GM12878 (cell line): ENCODE data around the gene GIT1. TPM values are rescaled to one million over a fixed set of nuclear protein-coding genes. Genes with fewer than 3 reads are reported as not detected.

Experiments used
- ATAC-seq: fragments of 200-7000 bp; cut with Tn5 transposase; 3 replicates; pipeline ENCODE4 v1.9.1; 2020; ENCODE audit warnings: mild to moderate bottlenecking, moderate library complexity
- BruUV-seq: library from RNA; stranded (reverse); fragments of 400-500 nt; replicated peaks from 2 replicates; lab custom pipeline; 2021; lab: Mats Ljungman, UMichigan
- CTCF ChIA-PET: fragments of 300-600 bp; sonication (Branson Sonifier 250); formaldehyde crosslinking; extraction: SDS; loops from one replicate; lab custom pipeline; 2021; ENCODE audit warnings: inconsistent platforms; lab: Yijun Ruan, JAX
- POLR2A ChIA-PET: fragments of 350-600 bp; formaldehyde crosslinking; extraction: SDS; loops from one replicate; lab custom pipeline; 2021; ENCODE audit warnings: inconsistent platforms; lab: Charles Lee
- RAD21 ChIA-PET: fragments of 300-600 bp; sonication (Branson Sonifier 250); formaldehyde crosslinking; loops from one replicate; lab custom pipeline; 2023; ENCODE audit warnings: antibody characterized with exemption; ENCODE audit not compliant: unreplicated experiment; lab: Charles Lee
- SMC1A ChIA-PET: fragments of 300-600 bp; sonication (Branson Sonifier 250); formaldehyde crosslinking; loops from one replicate; lab custom pipeline; 2023; ENCODE audit not compliant: unreplicated experiment, uncharacterized antibody; lab: Charles Lee
- DNase-seq: peaks from one replicate; pipeline ENCODE4 v3.0.0-alpha.2; 2011; ENCODE audit warnings: low read depth, low spot score
- FAIRE-seq: peaks from 3 replicates; lab custom pipeline; 2011; peaks lifted over from hg19 to GRCh38; lab: Jason Lieb, UNC
- H2AFZ ChIP-seq: 2 replicates; pipeline ENCODE4 v1.6.0; 2011; ENCODE audit warnings: low read depth, low read length, control low read depth; ENCODE audit not compliant: control insufficient read depth
- H3K27ac ChIP-seq: 2 replicates; pipeline ENCODE4 v1.5.1; 2011; ENCODE audit warnings: control low read depth; ENCODE audit not compliant: control insufficient read depth, insufficient read depth
- H3K27me3 ChIP-seq, 2 experiments: replicated peaks in 1 of 2; 2 replicates each; pipeline versions ENCODE4 v1.6.0 to v1.6.1; 2011; ENCODE audit warnings: low read length in 1 of 2; ENCODE audit not compliant: control insufficient read depth in 2 of 2, insufficient read depth in 2 of 2
- H3K36me3 ChIP-seq, 2 experiments: 2 replicates each; pipeline ENCODE4 v1.5.1; 2011; ENCODE audit warnings: low read length in 1 of 2; ENCODE audit not compliant: control insufficient read depth in 2 of 2, insufficient read depth in 2 of 2
- H3K4me1 ChIP-seq: 2 replicates; pipeline ENCODE4 v1.6.1; 2011; ENCODE audit warnings: mild to moderate bottlenecking, low read length, moderate library complexity, mixed read lengths; ENCODE audit not compliant: control insufficient read depth, insufficient read depth
- H3K4me2 ChIP-seq: 2 replicates; pipeline ENCODE4 v1.6.0; 2011; ENCODE audit warnings: control low read depth; ENCODE audit not compliant: control insufficient read depth, insufficient read depth
- H3K4me3 ChIP-seq: fragments of 200-600 bp; sonication (generic); 2 replicates; pipeline ENCODE4 v1.5.1; 2016
- H3K79me2 ChIP-seq: 2 replicates; pipeline ENCODE4 v1.6.0; 2011; ENCODE audit warnings: low read length; ENCODE audit not compliant: control insufficient read depth, insufficient read depth
- H3K9ac ChIP-seq: 2 replicates; pipeline ENCODE4 v1.8.0; 2011; ENCODE audit warnings: low read length, control low read depth, mixed read lengths; ENCODE audit not compliant: control insufficient read depth, insufficient read depth
- H3K9me3 ChIP-seq: replicated peaks from 3 replicates; pipeline ENCODE4 v1.5.1; 2011; ENCODE audit warnings: mild to moderate bottlenecking, low read length; ENCODE audit not compliant: control insufficient read depth, insufficient read depth
- H4K20me1 ChIP-seq: 2 replicates; pipeline ENCODE4 v1.6.0; 2011; ENCODE audit not compliant: control insufficient read depth, insufficient read depth
- BHLHE40 ChIP-seq, 2 experiments: fragments of 450-650 bp in 1 of 2; IDR thresholded peaks; 2 replicates each; pipeline ENCODE4 v1.6.1; 2011 to 2017; ENCODE audit warnings: low read depth in 2 of 2, borderline replicate concordance in 1 of 2, improper control_type of control experiment in 1 of 2, low read length in 1 of 2, mild to moderate bottlenecking in 1 of 2
- CBFB ChIP-seq: IDR thresholded peaks from 2 replicates; pipeline ENCODE4 v1.6.1; 2016; ENCODE audit warnings: antibody characterized with exemption, low read depth
- CHD2 ChIP-seq: IDR thresholded peaks from 2 replicates; pipeline ENCODE4 v1.6.1; 2011; ENCODE audit warnings: low read depth, low read length, improper control_type of control experiment, borderline replicate concordance
- CREB1 ChIP-seq: IDR thresholded peaks from 2 replicates; pipeline ENCODE4 v1.6.1; 2012; ENCODE audit warnings: low read depth, mild to moderate bottlenecking, inconsistent platforms
- E4F1 ChIP-seq: fragments of 450-650 bp; IDR thresholded peaks from 2 replicates; pipeline ENCODE4 v1.6.1; 2018; ENCODE audit warnings: borderline replicate concordance, mild to moderate bottlenecking; ENCODE audit not compliant: partially characterized antibody
- EGR1 ChIP-seq, 2 experiments: IDR thresholded peaks; 1 replicate in 1 of 2; 2 replicates in 1 of 2; pipeline ENCODE4 v1.6.1; 2011 to 2012; ENCODE audit warnings: low read depth in 2 of 2, low read length in 2 of 2, borderline replicate concordance in 1 of 2, mild to moderate bottlenecking in 1 of 2, moderate library complexity in 1 of 2
- ELK1 ChIP-seq: IDR thresholded peaks from 2 replicates; pipeline ENCODE4 v1.6.1; 2012; ENCODE audit warnings: low read depth, low read length, improper control_type of control experiment
- GABPA ChIP-seq: IDR thresholded peaks from 2 replicates; pipeline ENCODE4 v1.6.1; 2014; ENCODE audit warnings: antibody characterized with exemption, low read depth, mild to moderate bottlenecking, inconsistent platforms
- HCFC1 ChIP-seq: fragments of 150-350 bp; IDR thresholded peaks from 2 replicates; pipeline ENCODE4 v1.6.1; 2014; ENCODE audit warnings: low read length
- HDGF ChIP-seq: fragments of 450-650 bp; IDR thresholded peaks from 2 replicates; pipeline ENCODE4 v1.6.1; 2016; ENCODE audit warnings: antibody characterized with exemption
- IKZF1 ChIP-seq: fragments of 450-650 bp; conservative IDR thresholded peaks from 2 replicates; pipeline ENCODE4 v1.6.1; 2017; ENCODE audit warnings: antibody characterized with exemption, mild to moderate bottlenecking
- KDM1A ChIP-seq: fragments of 200-600 bp; sonication (generic); IDR thresholded peaks from 2 replicates; pipeline ENCODE4 v1.6.1; 2016; ENCODE audit warnings: borderline replicate concordance
- POLR2A ChIP-seq: IDR thresholded peaks from 2 replicates; pipeline ENCODE4 v1.6.1; 2011; ENCODE audit warnings: low read depth, mild to moderate bottlenecking, low read length
- POLR2AphosphoS5 ChIP-seq: IDR thresholded peaks from 2 replicates; pipeline ENCODE4 v1.6.1; 2011; ENCODE audit warnings: mild to moderate bottlenecking, low read length, inconsistent platforms
- SP1 ChIP-seq: IDR thresholded peaks from one replicate; pipeline ENCODE4 v1.6.1; 2011; ENCODE audit warnings: low read depth, low read length
- TARDBP ChIP-seq: IDR thresholded peaks from 2 replicates; pipeline ENCODE4 v1.6.1; 2016; ENCODE audit warnings: borderline replicate concordance
- TBL1XR1 ChIP-seq: IDR thresholded peaks from 2 replicates; pipeline ENCODE4 v1.6.1; 2012; ENCODE audit warnings: low read depth, low read length, improper control_type of control experiment
- USF1 ChIP-seq: IDR thresholded peaks from 2 replicates; pipeline ENCODE4 v1.6.1; 2011; ENCODE audit warnings: borderline replicate concordance, low read depth, mild to moderate bottlenecking, moderate library complexity, mixed read lengths, low read length; ENCODE audit not compliant: insufficient read depth; ENCODE audit errors: extremely low read length
- ZNF274 ChIP-seq: IDR thresholded peaks from one replicate; pipeline ENCODE4 v1.8.0; 2011; ENCODE audit not compliant: insufficient read length, insufficient read depth
- ZNF384 ChIP-seq: IDR thresholded peaks from 2 replicates; pipeline ENCODE4 v1.6.1; 2012; ENCODE audit warnings: low read depth, mild to moderate bottlenecking, low read length, improper control_type of control experiment, borderline replicate concordance
- WGBS: methylation state at CpG from one replicate; pipeline ENCODE4 v1.1.6; 2016; ENCODE audit warnings: low lambda C conversion rate; ENCODE audit not compliant: insufficient replicate concordance, insufficient coverage; ENCODE audit errors: missing lambda C conversion rate; 5-methylcytosine and 5-hydroxymethylcytosine counted together
- in situ Hi-C: fragments of 300-500 bp; cut with MboI; formaldehyde crosslinking; loops from 9 replicates; pipeline ENCODE4 v1.14.3; 2018; ENCODE audit warnings: mixed read lengths
- intact Hi-C: fragments of 100-400 bp; cut with micrococcal nuclease; formaldehyde crosslinking; loops from one replicate; pipeline ENCODE4 v1.14.2; 2022; ENCODE audit not compliant: unreplicated experiment
- polyA plus RNA-seq, 11 experiments: library from polyadenylated mRNA; depleted of rRNA in 4 of 11; unstranded in 6 of 11; stranded (reverse) in 5 of 11; fragments of >200 nt; fragmentation: Nextera tagmentation in 4 of 11; fragmentation: Illumina TruSeq in 1 of 11; extraction: Ambion mirVana in 4 of 11; extraction: Trizol in 1 of 11; gene quantifications; 1 replicate in 1 of 11; 2 replicates in 10 of 11; pipeline versions ENCODE4 v1.2.1 to v1.2.3, GENCODE V29; 2011 to 2016; ENCODE audit warnings: inconsistent platforms in 2 of 11, missing spikeins in 2 of 11, low read depth in 1 of 11
- total RNA-seq, 4 experiments: library from RNA; depleted of rRNA in 3 of 4; stranded (reverse); fragments of >200 nt in 3 of 4; fragmentation: Illumina TruSeq in 1 of 4; extraction: Trizol in 1 of 4; gene quantifications; 2 replicates each; pipeline versions ENCODE4 v1.2.1 to v1.2.3, GENCODE V29; 2013 to 2021

GIT1 gene
- total and polyA plus RNA-seq, 10 of the 15 experiments (the other 5 are each of a cell fraction or from before 2014, with no cell fraction given), result 0.24 to 45.3 (median 20.9) TPM

- H3K27ac ChIP-seq, result no peak overlapping the region
- H3K9ac ChIP-seq, result no peak overlapping the region; the same call in 1 of the 2 replicates
- ATAC-seq, result peak; percentile 14
- H3K79me2 ChIP-seq, result peaks cover 25% of the 10 kb centered on the region
- peak overlapping the region; percentile 100 for H3K4me2 ChIP-seq
- peaks cover 41% of the 10 kb centered on the region for H3K4me1 ChIP-seq
- no peak for DNase-seq
- no peaks in the 10 kb centered on the region for H4K20me1 ChIP-seq
- in situ Hi-C loops (no loop called here), intact Hi-C loops (loop anchor here (1.0 to 10.0 kb wide), 2 partner anchors 11 to 226 kb away; no protein-coding TSS in a partner anchor)
- RAD21 ChIA-PET, result interaction anchor here (0.6 to 2.9 kb wide), 13 partner anchors 10 to 930 kb away, joined by 3 to 20 read pairs (median 5); partner anchors contain the start of gene ABHD15
- CTCF ChIA-PET, result interaction anchor here (0.6 to 5.0 kb wide), 26 partner anchors 9 to 522 kb away, joined by 3 to 72 read pairs (median 4); partner anchors contain the start of genes TAOK1 and TP53I13
- no peaks in the 10 kb centered on the region for H3K9me3 ChIP-seq
- H3K36me3 ChIP-seq, result no peaks in the 10 kb centered on the region
- no peak for FAIRE-seq
- peak overlapping the region; percentile 95 for H2AFZ ChIP-seq
- no peaks in the 10 kb centered on the region; a peak in 1 of 4 replicates for H3K27me3 ChIP-seq
- SMC1A ChIA-PET, result interaction anchor here (1.1 to 3.0 kb wide), 5 partner anchors 10 to 221 kb away, joined by 5 to 17 read pairs (median 6); no protein-coding TSS in a partner anchor
- POLR2A ChIA-PET, result interaction anchor here (0.6 to 1.0 kb wide), 3 partner anchors 26 to 723 kb away, joined by 3 to 9 read pairs (median 4); no protein-coding TSS in a partner anchor
- whole genome bisulfite sequencing, result 12% methylated on average over 31 of the region's 31 CpGs
- peak overlapping the region; percentile 67; the same call in 1 of the 2 replicates for H3K4me3 ChIP-seq
- BruUV-seq, result no TSS peak
- TF ChIP-seq CBFB (no peak), POLR2A (0 out of 2 replicates have a peak, but pooled peaks have one; percentile 13), HCFC1 (peak; percentile 24; the same call in 1 of the 2 replicates), HDGF (no peak), GABPA (no peak), E4F1 (no peak), USF1 (peak; percentile 28), EGR1 (IDR thresholded peaks at IDR 0.05; ENCODE audit: borderline replicate concordance in 1 of 2, low read depth in 2 of 2, low read length in 2 of 2) (peak in 1 of 2 experiments; percentile 30; a peak in 1 of 3 replicates), BHLHE40 (IDR thresholded peaks at IDR 0.05; ENCODE audit: borderline replicate concordance in 1 of 2, low read depth in 2 of 2, low read length in 1 of 2) (peak; percentile 67 to 85), SP1 (no peak), TARDBP (peak; percentile 35; the same call in 1 of the 2 replicates), TBL1XR1 (no peak), CREB1 (no peak), ZNF274 (no peak), ZNF384 (no peak), IKZF1 (no peak), CHD2 (0 out of 2 replicates have a peak, but pooled peaks have one; percentile 36), KDM1A (no peak), ELK1 (no peak), POLR2AphosphoS5 (no peak)
Observed at GRCh38 chr17:29591146-29591736, 1.8 kb upstream of the GIT1 start.
